ENCODE measurements around the gene SPG7.

SPG7 gene

GRCh38 chr16:89595330-89596060 is 87.3 kb downstream of the SPG7 start:
- DNase-seq (ENCODE audit: extremely low read depth, insufficient read length): no peak
- no peak overlapping the region for H3K4me3 ChIP-seq (replicated peaks; ENCODE audit: low read depth, low read length)
- no peaks in the 10 kb centered on the region for H3K36me3 ChIP-seq (ENCODE audit: control insufficient read depth, insufficient read depth, low read length)
- no peaks in the 10 kb centered on the region for H3K27me3 ChIP-seq (replicated peaks; ENCODE audit: control insufficient read depth, insufficient read depth, low read length)
- TF ChIP-seq, protein P1, sequence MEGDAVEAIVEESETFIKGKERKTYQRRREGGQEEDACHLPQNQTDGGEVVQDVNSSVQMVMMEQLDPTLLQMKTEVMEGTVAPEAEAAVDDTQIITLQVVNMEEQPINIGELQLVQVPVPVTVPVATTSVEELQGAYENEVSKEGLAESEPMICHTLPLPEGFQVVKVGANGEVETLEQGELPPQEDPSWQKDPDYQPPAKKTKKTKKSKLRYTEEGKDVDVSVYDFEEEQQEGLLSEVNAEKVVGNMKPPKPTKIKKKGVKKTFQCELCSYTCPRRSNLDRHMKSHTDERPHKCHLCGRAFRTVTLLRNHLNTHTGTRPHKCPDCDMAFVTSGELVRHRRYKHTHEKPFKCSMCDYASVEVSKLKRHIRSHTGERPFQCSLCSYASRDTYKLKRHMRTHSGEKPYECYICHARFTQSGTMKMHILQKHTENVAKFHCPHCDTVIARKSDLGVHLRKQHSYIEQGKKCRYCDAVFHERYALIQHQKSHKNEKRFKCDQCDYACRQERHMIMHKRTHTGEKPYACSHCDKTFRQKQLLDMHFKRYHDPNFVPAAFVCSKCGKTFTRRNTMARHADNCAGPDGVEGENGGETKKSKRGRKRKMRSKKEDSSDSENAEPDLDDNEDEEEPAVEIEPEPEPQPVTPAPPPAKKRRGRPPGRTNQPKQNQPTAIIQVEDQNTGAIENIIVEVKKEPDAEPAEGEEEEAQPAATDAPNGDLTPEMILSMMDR (IDR thresholded peaks at IDR 0.05; ENCODE audit: insufficient read depth, low read length, poor library complexity, severe bottlenecking): no peak

GRCh38 chr16:89596061-89596689 is 88.0 kb downstream of the SPG7 start:
- H3K36me3 ChIP-seq (ENCODE audit: control insufficient read depth, insufficient read depth, low read length): no peaks in the 10 kb centered on the region
- no peak for DNase-seq (ENCODE audit: extremely low read depth, insufficient read length)

DNA sequence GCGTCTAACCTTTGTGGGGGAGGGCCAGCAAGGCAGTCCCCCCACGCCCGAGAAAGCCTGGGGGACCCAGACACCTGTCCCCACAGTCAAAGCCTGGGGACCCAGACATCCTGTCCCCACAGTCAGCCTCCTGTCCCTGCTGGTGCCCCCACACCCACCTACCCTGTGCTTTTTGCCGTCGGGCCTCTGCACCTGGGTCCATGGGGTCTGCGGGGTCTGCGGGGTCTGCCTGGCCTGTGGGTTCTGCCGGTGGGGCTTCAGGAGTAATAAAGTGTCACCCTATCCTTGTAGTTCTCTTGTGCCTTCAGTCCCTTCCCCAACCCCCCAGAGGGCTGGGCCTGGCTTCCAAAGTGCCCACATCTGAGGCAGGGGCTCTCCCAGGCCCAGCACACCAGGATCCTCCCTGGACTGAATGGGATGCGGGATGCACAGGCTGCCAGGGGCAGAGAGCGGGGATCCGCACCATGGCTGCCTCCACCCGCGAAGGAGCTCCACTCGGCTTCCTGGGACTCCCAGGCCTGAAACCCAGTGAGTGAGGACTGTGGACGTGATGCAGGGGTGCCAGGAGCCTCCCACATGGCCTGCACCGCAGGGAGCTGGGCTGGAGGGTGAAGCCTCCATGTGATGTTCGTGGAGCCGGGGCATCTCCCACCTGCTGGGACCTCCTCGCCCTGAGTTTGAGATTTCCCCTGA is 88.9 kb downstream of the SPG7 start:
- Histone ChIP-seq H3K4me3 (replicated peaks; ENCODE audit: low read depth, low read length) (no peak overlapping the region), H3K36me3 (ENCODE audit: control insufficient read depth, insufficient read depth, low read length) (no peaks in the 10 kb centered on the region), H3K27me3 (replicated peaks; ENCODE audit: control insufficient read depth, insufficient read depth, low read length) (no peaks in the 10 kb centered on the region)
- DNase-seq (ENCODE audit: extremely low read depth, insufficient read length): no peak
- TF ChIP-seq, protein P1 (IDR thresholded peaks at IDR 0.05; ENCODE audit: insufficient read depth, low read length, poor library complexity, severe bottlenecking): no peak

More at GRCh38 chr16:89596061-89596689, 88.0 kb downstream of the SPG7 start:
- Histone ChIP-seq H3K27me3 (replicated peaks; ENCODE audit: control insufficient read depth, insufficient read depth, low read length) (no peaks in the 10 kb centered on the region), H3K4me3 (replicated peaks; ENCODE audit: low read depth, low read length) (no peak overlapping the region)
- TF ChIP-seq, protein P1 (IDR thresholded peaks at IDR 0.05; ENCODE audit: insufficient read depth, low read length, poor library complexity, severe bottlenecking): no peak

DNA sequence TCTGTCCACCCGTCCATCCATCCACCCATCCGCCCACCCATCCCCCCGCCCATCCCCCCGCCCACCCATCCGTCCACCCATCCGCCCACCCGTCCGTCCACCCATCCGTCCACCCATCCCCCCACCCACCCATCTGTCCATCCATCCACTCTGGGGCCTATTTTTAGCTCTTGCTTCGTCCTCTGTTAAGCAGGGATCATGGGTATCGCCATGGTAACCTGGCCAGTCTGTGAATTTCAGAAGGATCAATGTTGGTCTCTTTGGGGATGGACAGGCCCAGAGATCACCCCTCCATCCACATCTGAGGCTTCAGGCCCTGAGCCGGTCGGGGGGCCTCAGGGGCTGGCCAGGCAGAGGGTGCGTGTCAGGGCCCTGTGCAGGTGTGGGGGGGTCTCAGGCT is 90.0 kb downstream of the SPG7 start:
- DNase-seq (ENCODE audit: extremely low read depth, insufficient read length): no peak
- no peak overlapping the region for H3K4me3 ChIP-seq (replicated peaks; ENCODE audit: low read depth, low read length)

GRCh38 chr16:89599451-89599858 is 91.3 kb downstream of the SPG7 start:
- TF ChIP-seq, protein P1 (IDR thresholded peaks at IDR 0.05; ENCODE audit: insufficient read depth, low read length, poor library complexity, severe bottlenecking): peak; percentile 47
- Histone ChIP-seq H3K27me3 (replicated peaks; ENCODE audit: control insufficient read depth, insufficient read depth, low read length) (no peaks in the 10 kb centered on the region), H3K36me3 (ENCODE audit: control insufficient read depth, insufficient read depth, low read length) (no peaks in the 10 kb centered on the region), H3K4me3 (replicated peaks; ENCODE audit: low read depth, low read length) (no peak overlapping the region)
- DNase-seq (ENCODE audit: extremely low read depth, insufficient read length): no peak

More for the DNA sequence above, 90.0 kb downstream of the SPG7 start:
- Histone ChIP-seq H3K27me3 (replicated peaks; ENCODE audit: control insufficient read depth, insufficient read depth, low read length) (no peaks in the 10 kb centered on the region), H3K36me3 (ENCODE audit: control insufficient read depth, insufficient read depth, low read length) (no peaks in the 10 kb centered on the region)
- TF ChIP-seq, protein P1 (IDR thresholded peaks at IDR 0.05; ENCODE audit: insufficient read depth, low read length, poor library complexity, severe bottlenecking): no peak
